ENCODE data around the gene RAB31.

- TF ChIP-seq CTCF (IDR thresholded peaks at IDR 0.05; ENCODE audit: low read length) (no peak), EZH2 (IDR thresholded peaks at IDR 0.05; ENCODE audit: borderline replicate concordance, low read length) (no peak)
Measured at GRCh38 chr18:9856092-9856491, 148.0 kb downstream of the RAB31 start.
